Pulmonary artery endothelial cell (primary cell): ENCODE measurements around the gene AGXT2. TPM values are rescaled to one million over a fixed set of nuclear protein-coding genes. Genes with fewer than 3 reads are reported as not detected.
"Not testable (repeated sequence)": the region's sequence is repeated elsewhere in the genome, so short reads cannot be mapped to it uniquely, and the experiment has no call there.

Experiments used
- DNase-seq: peaks from one replicate; pipeline ENCODE4 v3.0.0-alpha.2; 2011; ENCODE audit warnings: low read depth, low spot score
- total RNA-seq: library from RNA; depleted of rRNA; stranded (reverse); fragments of >200 nt; gene quantifications from 2 replicates; pipeline ENCODE4 v1.2.3, GENCODE V29; 2014

The AGXT2 gene
- total RNA-seq, 1 donor from 2014 or later = not detected

DNA sequence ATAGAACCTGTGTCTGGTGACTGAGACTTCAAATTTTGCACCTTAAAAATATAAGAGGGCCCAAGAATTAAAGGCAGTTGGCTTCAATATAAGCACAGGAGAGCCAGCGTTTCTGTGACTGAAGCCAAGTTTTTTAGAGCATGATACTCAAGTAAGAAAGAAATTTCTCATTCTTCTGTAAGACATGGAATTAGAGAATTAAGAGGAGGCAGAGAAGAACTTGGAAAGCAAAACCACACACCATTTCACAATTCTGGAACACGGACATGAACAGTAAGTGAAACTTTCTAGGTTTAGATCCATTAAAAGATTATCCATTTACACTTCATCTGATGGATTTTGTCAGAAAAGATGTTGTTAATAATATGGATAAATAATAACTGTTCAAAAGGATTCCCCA lies 8.9 kb upstream of the AGXT2 start:
- no peak for DNase-seq

DNA sequence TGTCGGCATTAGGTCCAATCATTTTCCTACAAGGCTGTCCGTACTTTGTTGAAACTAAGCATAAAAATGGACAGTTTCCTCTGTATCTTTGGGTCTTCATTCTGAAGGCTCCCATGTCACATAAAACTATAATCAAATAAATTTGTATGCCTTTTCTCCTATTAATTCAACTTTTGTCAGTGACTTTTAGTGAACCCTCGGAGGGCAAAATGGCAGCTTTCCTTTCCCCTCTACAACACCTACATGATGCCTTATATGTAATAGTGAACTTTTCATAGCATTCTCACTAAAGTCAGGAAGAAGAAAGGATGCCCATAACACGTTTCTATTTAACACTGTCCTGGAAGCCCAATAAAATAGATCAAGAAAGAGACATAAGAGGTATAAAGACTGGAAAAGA lies 5.1 kb upstream of the AGXT2 start:
- DNase-seq = no peak

DNA sequence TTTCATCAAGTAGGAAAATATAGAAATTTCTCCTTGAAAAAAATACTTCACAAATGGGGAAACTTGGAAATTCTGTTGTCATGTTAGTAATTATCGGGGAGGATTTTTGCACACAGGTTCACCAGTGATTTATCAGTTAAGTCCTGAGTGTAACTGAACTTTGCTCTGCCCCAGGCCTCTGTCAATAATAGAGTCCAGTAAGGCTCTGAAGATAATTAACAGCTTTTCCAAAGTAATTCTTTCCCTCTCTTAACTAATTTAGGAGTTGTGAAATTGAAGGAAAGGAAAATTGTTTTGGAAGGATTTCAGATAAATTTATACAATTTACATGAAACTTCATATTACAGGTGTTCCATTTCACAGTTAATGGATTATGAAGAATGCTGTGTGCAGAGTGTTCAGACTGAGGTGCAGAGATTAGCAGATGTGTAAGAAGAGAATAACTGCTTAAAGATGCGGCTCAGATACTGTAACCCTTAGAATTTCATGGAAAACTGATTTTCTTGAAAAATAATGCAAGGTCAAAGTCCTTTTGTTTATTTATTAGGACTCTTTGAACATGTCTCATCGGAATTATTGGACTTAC lies 2.9 kb upstream of the AGXT2 start:
- DNase-seq = no peak

DNA sequence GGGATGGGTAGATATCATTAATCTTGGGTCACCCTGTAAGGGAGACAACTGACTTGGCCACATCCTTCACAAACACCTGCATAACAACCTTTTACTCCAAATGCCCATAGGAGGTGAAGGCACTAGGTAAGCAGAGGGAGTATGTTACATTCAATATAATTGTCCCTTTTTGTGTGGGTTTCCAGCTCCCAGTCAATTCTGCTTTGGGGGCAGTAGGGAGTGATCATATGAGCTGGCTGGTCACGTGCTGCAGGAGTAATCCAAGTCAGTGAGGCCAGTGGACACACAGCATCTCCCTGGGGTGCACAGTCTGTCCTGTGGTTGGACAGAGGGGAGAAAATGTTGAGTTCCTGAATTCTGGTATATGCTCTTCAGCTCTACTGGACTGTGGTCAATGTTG lies 1.2 kb upstream of the AGXT2 start:
- no peak for DNase-seq

DNA sequence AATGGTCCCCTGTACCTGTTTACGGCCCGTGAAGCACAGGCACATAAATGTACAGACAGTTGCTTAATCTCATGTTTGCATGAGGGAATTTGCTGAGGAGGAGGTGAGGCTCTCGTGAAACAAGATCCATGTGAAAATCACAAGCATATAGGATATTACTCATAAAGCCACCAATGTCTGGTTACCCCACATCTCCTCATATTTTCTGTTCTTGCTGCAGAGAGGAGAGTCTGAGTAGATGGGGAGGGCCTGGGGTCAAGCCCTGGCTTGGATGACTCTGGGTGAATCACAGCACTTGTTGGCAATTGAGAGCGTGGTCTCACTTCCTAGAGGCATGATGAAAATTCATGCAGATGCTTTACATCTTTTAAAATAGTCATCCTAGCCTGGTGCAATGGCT lies 975 bp downstream of the AGXT2 start:
- no peak for DNase-seq

DNA sequence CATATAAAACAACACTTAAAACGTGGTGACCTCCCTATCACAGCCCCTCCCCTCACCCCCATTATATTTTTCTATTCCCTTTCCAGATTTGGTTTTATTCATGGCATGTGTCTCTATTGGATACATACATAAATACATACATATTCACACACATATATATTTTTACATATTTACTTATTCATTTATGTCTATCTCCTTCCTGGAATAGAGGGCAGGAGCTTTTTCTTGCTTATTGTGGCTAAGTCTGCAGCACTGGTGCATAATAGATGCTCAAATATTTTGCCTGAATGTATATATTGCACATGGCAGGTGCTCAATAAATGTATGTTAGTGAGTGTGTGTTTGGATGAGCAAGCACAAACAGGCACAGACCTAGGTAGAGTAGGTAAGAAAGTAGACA lies 2.5 kb downstream of the AGXT2 start:
- no peak for DNase-seq

DNA sequence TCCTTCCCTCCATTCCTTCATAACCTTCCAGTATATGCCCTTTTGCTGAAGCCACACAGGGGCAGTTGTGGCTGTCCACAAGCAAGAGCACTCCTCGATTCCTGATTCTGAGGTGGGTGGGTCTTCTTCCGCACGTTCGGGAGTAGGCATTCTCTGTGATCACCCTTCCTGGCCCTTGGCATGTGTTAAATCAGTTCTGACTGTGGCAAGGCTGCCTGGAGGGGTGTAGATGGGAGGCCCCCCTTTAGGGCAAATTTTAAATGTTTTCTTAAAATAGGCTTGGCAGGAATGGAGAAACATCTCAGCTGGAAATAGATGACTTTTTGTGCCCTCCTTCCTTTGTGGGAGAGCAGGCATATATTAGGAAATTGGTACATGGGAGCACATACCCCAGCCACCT lies 3.1 kb downstream of the AGXT2 start:
- no peak for DNase-seq

DNA sequence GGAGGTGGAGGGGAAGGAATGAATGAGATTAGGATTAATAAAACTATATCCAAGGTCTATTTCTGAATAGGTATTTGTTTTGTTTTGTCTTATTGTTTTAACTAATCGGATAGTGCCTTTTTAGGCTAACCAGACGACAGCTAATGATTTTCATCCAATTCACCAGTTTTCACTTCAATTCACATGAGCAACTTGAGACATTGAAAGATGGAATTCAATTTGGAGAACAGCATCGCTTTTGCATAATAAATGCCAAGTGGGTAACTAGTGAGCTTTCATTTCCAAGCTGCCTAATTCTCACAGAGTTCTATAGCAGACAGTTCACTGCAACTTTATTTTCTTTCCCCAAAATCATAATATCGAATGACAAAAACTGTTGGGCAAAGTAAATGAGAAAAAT lies 5.0 kb downstream of the AGXT2 start:
- DNase-seq = no peak

DNA sequence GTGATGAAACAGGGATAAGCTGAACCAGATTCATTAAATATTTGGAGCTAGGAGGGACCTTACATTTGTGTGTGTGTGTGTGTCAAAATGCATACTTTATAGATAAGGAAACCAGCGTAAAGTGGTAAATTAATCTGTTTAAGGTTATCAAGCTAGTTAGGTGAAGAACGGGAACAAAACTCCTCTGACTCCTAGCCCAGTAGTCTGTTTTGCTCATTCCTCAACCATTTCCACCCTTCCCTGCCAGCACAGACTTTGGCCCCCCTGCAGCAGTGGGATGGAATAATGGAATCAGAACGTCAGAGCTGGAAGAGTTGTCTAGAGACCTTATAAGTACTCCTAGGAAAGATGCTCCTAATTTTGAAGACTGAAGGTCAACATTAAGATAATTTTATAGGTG lies 6.5 kb downstream of the AGXT2 start:
- no peak for DNase-seq

DNA sequence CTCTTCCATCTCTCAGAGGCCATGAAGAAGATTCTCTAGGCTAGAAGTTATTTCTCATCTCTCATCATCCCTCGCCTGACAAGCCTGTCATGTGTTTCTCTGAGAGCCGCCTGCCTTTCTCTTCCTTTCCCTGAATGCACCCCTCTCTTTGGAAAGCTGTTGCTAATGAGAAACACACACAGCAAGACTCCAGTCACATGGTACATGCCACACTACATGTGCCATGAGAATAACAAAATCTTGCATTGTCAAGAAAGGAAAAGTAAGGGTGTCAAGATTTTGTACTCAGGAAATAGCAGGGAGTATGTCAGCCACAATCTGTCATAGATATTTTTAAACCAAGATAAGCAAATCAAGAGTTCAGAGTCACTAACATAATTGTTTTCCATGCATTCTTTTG lies 8.9 kb downstream of the AGXT2 start:
- no peak for DNase-seq

DNA sequence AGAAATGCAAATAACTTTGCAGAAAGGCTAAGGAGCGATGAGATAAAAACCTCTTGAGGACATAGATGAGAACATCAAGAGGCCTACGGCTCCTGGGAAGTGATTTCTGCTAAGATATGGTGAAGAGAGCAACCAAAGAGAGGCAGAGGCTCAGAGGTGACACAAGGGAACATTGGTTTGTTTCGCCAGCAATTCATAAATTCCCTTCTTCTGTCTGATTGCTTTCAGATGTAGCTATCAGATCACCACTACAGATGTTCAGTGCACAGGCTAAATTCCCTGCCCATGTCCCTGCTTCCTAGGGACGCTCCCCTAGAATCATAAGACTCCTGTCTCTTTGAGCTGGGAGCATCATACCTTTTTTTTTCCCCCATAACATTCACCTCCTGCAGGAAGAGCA lies 11.2 kb downstream of the AGXT2 start:
- no peak for DNase-seq

DNA sequence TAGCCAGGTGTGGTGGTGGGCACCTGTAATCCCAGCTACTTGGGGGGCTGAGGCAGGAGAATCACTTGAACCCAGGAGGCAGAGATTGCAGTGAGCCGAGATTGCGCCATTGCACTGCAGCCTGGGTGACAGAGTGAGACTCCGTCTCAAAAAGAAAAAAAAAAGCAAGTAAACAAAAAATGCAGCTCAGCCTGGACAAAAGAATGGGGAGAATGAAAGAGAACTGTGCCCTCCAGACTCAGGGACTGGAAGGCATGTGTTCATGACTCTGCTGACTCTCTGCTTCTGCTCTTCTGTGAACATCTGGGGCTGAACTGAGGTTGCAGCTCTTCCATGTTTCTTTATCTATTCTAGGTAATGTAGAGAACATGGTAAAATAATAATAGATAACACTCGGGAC lies 11.8 kb downstream of the AGXT2 start:
- not testable (repeated sequence) for DNase-seq

DNA sequence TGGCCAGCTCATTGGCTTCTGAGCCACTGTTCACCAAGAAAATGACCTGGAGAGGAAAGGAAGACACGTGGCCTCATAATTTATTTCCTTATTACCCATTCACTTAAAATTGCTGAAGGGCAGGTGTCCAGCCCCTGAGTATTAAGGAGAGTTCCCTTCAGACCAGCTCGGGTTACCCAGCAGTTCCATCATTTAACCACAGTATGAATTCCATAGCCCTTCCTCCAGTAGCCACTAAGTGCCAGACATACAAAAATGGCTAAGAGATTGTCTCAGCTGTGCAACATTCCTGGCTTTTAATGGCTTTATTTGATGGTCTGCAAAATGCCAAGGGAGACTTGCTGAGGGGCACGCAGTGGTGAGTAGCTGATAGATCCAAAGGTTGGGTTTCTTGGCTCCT lies 12.5 kb downstream of the AGXT2 start:
- no peak for DNase-seq

DNA sequence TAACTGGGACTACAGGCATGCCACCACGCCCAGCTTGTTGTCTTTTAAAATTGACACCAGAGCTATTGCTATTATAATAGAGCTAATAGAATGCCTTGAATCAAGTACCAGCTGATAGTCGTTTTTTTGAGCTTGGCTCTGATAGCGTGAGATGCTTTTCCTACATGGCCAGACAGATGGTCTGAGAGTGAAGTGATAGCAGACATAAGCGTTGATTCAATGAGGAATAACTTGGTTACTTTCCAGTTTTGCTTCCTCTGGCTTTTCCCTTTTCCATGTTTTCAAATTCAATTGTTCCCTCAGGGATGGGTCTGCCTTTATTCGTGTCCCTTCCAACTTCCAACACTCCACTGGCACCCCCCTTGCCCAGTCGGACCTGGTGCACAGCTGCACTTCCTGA lies 15.4 kb downstream of the AGXT2 start:
- DNase-seq = no peak

DNA sequence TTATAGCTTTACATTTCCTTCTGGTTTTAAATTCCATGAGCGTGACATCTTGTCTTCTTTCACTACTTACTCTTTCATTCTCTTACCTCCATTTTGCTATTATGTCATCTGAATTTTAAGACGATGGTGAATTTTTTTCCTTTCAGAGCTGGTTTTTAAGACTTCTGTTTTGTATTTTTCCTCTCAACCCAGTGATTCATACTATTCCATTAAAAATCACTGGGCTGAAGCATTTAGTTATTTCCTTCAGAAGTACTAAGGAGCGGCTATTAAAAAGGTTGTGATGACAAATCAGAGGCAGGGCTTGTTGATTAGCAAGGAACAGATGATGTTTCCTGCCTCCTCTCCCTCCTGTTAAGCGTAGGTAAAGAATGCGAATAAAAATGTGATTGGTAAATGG lies 16.5 kb downstream of the AGXT2 start:
- DNase-seq = no peak

DNA sequence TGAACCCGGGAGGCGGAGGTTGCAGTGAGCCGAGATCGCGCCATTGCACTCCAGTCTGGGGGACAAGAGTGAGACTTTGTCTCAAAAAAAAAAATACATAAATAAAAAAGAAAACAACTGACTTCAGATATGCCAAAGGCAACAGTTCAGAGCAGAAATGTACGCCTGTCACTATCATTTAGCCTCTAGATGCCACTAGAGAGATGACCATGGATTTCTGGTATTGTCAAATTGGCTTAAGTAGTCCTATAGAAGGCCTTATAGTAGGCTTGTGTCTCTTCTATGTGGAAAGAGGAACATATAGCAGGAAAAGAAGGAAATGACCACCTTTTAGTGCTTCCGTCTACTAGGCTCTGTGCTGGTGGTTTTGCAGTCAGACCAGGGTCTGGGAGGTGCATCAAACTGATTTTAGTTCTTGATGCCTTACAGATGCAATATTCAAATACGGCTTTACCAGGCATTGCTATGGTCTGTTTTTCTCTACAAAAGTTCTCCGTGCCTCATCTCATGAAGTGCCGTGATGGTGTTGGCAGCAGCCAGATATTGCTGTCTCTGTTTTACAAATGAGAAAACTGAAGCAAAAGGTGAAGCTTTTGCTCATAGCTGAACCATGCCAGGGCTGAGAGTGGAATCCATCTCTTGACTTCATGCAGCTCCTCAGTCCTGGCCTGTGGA lies 17.2 kb downstream of the AGXT2 start:
- no peak for DNase-seq

DNA sequence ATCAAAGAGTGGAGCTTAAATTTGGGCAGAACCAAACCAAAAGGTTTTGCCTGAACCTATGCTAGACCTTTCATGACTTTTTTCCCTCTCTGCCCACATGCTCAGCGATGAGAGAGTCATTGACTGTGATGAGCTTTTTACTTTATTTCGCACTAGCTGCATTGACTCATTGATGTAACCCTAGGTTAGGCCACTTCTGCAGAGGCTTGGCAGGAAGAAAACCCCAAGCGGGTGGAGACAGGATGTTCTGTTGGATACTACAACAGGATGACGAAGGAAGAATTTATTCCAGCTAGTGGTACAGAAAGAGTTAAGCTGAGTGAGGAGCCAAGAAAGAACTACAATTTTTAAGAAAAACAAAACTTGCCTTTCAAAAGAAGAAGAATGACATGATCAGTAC lies 18.4 kb downstream of the AGXT2 start:
- DNase-seq = no peak

DNA sequence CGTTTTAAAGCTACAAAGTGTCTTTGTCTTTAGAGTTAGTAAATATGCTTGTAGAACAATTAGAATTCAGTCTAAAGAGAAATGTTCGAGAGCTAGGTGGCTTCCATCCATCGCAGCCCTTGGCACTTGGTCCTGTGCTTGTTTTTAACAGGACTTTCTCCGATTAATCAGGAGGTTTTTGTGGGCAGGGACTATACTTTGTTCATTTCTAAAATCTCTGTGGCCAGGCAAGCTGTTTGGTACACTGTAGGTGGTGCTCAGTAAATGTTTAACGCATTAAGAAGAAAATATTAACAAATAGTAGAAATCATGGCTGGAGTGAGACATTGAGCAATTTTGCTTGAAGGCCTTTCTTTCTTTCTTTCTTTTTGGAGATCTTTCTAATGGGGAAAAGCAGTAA lies 20.8 kb downstream of the AGXT2 start:
- no peak for DNase-seq

DNA sequence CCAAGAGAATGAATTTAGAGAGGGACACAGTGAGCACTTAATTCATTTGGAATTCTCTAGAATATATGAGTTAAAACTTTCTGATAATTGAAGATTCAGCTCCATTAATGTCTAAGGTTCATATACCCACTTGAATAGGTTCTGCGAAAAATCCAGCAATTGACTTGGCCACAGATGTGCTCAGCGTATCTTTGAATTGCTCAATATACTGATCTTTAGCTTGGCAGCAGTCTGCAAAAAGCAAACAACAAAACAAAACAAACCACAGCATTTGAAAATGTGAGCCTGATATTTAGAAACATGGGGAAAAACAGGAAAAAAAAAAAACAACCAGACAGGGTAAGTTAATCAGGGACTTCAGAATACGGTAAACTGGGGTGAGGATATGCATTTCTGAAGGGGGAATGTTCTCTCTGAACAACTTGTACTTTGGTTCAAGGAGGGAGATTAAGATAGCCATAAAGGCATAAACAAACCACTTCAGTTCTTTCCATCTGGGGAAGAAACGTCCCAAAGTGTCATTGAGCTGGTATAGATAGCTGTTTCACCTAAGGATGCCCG lies 21.4 kb downstream of the AGXT2 start:
- DNase-seq = no peak

DNA sequence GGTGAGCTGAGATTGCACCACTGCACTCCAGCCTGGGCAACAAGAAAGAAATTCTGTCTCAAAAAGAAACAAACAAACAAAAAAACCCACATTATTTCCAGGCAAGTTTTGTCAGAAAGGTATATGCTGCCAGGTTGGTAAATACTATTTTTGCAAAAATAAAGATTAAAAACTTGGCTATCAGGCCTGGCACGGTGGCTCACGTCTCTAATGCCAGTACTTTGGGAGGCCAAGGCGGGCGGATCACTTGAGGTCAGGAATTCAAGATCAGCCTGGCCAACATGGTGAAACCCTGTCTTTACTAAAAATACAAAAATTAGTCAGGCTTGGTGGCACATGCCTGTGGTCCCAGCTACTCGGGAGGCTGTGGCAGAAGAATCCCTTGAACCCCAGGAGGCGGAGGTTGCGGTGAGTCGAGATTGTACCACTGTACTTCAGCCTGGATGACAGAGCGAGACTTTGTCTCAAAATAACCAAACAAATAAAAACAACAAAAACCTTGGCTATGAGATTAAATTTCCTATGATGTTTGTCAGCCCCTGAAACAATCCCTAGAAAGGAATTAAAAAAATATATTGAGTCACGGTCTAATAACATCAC lies 22.7 kb downstream of the AGXT2 start:
- DNase-seq = no peak

DNA sequence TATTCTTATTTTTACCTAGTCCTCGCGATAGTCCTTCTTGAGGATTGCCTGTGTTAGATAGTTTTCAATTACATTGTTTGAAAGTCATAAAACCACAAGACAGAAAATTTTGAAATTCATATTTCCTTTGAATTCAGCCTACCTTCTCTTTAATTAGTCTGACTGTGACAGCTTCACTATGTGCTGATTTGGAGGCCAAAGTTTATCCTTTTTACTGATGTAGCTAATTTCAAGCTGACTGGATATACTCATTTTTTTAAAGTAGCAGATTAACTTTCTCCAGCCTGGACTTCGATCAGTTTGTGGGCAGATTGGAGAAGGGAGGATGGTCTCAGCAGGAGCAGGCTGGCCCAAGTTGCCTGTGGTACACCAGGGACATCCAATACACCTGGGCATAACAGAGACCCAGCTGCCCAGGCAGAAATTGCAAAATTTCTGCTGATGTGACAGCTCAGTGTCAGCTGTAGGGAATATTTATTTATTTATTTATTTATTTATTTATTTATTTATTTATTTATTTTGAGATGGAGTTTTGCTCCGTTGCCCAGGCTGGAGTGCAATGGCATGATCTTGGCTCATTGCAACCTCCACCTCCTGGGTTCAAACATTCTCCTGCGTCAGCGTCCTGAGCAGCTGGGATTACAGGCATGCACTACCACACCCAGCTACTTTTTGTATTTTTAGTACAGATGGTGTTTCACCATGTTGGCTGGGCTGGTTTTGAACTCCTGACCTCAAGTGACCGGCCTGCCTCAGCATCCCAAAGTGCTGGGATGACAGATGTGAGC lies 24.2 kb downstream of the AGXT2 start:
- DNase-seq = no peak
